DOHH2 (cell line): ENCODE measurements around the gene ZNF230.
A peak's percentile ranks its signal among the peaks of the same experiment; 100 is the strongest.

ENCODE experiments used
- H3F3A ChIP-seq: fragments of 200-600 bp; sonication (generic), shearing (Covaris generic); 2 replicates; pipeline ENCODE4 v1.6.0; 2016; ENCODE audit warnings: antibody characterized with exemption, mild to moderate bottlenecking; ENCODE audit not compliant: control insufficient read depth, insufficient read depth
- H3K27ac ChIP-seq: fragments of 200-600 bp; sonication (generic); 2 replicates; pipeline ENCODE4 v1.5.1; 2014; ENCODE audit warnings: low read depth, mild to moderate bottlenecking, low read length, moderate library complexity
- H3K27me3 ChIP-seq: fragments of 200-600 bp; sonication (generic); 2 replicates; pipeline ENCODE4 v1.6.1; 2014; ENCODE audit warnings: mild to moderate bottlenecking, low read length, mixed read lengths; ENCODE audit not compliant: control insufficient read depth
- H3K36me3 ChIP-seq: fragments of 200-600 bp; sonication (generic); 2 replicates; pipeline ENCODE4 v1.6.1; 2014; ENCODE audit warnings: mild to moderate bottlenecking, low read length, moderate library complexity, mixed read lengths; ENCODE audit not compliant: control insufficient read depth
- H3K4me1 ChIP-seq: fragments of 200-600 bp; sonication (generic); 2 replicates; pipeline ENCODE4 v1.6.1; 2014; ENCODE audit warnings: mild to moderate bottlenecking, low read length, mixed read lengths; ENCODE audit not compliant: control insufficient read depth
- H3K4me2 ChIP-seq: fragments of 200-600 bp; sonication (generic); 2 replicates; pipeline ENCODE4 v1.6.0; 2014; ENCODE audit warnings: mild to moderate bottlenecking, low read length, moderate library complexity
- H3K4me3 ChIP-seq: fragments of 200-600 bp; sonication (generic); 2 replicates; pipeline ENCODE4 v1.5.1; 2014; ENCODE audit warnings: mild to moderate bottlenecking, low read length, mixed read lengths
- H3K79me2 ChIP-seq: fragments of 200-600 bp; sonication (generic); 2 replicates; pipeline ENCODE4 v1.6.1; 2014; ENCODE audit warnings: mild to moderate bottlenecking, low read length, mixed read lengths; ENCODE audit not compliant: control insufficient read depth
- H3K9me2 ChIP-seq: fragments of 200-600 bp; sonication (generic); replicated peaks from 2 replicates; pipeline ENCODE4 v1.6.1; 2014; ENCODE audit warnings: mild to moderate bottlenecking, low read length, mixed read lengths; ENCODE audit not compliant: control insufficient read depth
- H3K9me3 ChIP-seq: fragments of 200-600 bp; sonication (generic); 2 replicates; pipeline ENCODE4 v1.6.1; 2014; ENCODE audit warnings: antibody characterized with exemption, low read length, mixed read lengths; ENCODE audit not compliant: control insufficient read depth, insufficient read depth
- H4K20me1 ChIP-seq: fragments of 200-600 bp; sonication (generic); 2 replicates; pipeline ENCODE4 v1.6.0; 2014; ENCODE audit warnings: low read depth, mild to moderate bottlenecking, antibody characterized with exemption, low read length, moderate library complexity; ENCODE audit not compliant: control insufficient read depth, insufficient read depth
- EZH2phosphoT487 ChIP-seq: fragments of 200-600 bp; sonication (generic); IDR thresholded peaks from 2 replicates; pipeline ENCODE4 v1.6.1; 2017; ENCODE audit warnings: borderline replicate concordance, mild to moderate bottlenecking, antibody characterized with exemption, low read length, moderate library complexity, mixed read lengths
- TF ChIP-seq, protein P1 (sequence below): fragments of 200-600 bp; sonication (generic); IDR thresholded peaks from one replicate; pipeline ENCODE4 v1.5.1; 2014; ENCODE audit warnings: antibody characterized with exemption, mild to moderate bottlenecking, low read depth, low read length; ENCODE audit not compliant: poor library complexity, severe bottlenecking

The ZNF230 gene

DNA sequence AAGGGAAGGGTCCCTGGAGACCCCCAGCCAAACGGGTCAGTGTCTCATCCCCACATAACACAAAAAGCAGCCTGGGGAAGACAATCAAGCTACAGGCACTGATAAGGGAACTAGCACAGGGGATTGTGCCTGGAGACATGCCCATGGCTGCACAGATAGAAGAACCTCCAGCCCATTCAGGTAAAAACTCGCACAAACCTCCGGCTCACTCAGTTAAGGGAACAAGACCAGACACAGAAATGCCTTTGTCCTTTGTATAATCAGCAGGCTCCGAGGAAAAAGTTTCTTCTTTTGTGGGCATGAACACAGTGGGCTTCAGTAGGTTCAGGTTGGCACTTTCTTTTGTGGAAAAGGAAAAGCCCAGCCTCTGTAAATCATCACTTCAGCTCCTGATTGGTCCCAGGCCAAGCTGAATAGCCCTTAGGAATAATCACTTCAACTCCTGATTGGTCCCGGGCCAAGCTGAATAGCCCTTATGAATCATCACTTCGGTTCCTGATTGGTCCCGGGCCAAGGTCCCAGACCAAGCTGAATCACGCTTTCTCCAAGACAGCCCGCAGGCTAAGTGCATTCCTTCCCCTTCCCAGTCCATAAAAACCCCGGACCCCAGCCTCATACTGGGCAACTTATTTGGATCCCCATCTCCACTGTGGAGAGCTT, 5.0 kb upstream of the ZNF230 start:
- TF ChIP-seq, protein P1, sequence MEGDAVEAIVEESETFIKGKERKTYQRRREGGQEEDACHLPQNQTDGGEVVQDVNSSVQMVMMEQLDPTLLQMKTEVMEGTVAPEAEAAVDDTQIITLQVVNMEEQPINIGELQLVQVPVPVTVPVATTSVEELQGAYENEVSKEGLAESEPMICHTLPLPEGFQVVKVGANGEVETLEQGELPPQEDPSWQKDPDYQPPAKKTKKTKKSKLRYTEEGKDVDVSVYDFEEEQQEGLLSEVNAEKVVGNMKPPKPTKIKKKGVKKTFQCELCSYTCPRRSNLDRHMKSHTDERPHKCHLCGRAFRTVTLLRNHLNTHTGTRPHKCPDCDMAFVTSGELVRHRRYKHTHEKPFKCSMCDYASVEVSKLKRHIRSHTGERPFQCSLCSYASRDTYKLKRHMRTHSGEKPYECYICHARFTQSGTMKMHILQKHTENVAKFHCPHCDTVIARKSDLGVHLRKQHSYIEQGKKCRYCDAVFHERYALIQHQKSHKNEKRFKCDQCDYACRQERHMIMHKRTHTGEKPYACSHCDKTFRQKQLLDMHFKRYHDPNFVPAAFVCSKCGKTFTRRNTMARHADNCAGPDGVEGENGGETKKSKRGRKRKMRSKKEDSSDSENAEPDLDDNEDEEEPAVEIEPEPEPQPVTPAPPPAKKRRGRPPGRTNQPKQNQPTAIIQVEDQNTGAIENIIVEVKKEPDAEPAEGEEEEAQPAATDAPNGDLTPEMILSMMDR: no peak
- TF ChIP-seq EZH2phosphoT487: no peak
- H3K27ac ChIP-seq: no peak overlapping the region
- no peaks in the 10 kb centered on the region for H3K79me2 ChIP-seq
- no peaks in the 10 kb centered on the region for H4K20me1 ChIP-seq
- no peak overlapping the region for H3K4me2 ChIP-seq
- H3K27me3 ChIP-seq: no peaks in the 10 kb centered on the region
- H3F3A ChIP-seq: no peaks in the 10 kb centered on the region
- H3K4me3 ChIP-seq: no peak overlapping the region
- H3K9me3 ChIP-seq: peaks cover 12% of the 10 kb centered on the region; the same call in 1 of the 2 replicates
- no peaks in the 10 kb centered on the region for H3K9me2 ChIP-seq
- H3K4me1 ChIP-seq: peaks cover 7% of the 10 kb centered on the region
- H3K36me3 ChIP-seq: no peaks in the 10 kb centered on the region; the same call in 1 of the 2 replicates

- H3F3A ChIP-seq: no peaks in the 10 kb centered on the region
- no peaks in the 10 kb centered on the region for H4K20me1 ChIP-seq
- H3K9me3 ChIP-seq: peaks cover 19% of the 10 kb centered on the region
- peaks cover 15% of the 10 kb centered on the region for H3K4me1 ChIP-seq
- peak overlapping the region; percentile 98 for H3K4me3 ChIP-seq
- H3K79me2 ChIP-seq: no peaks in the 10 kb centered on the region
- no peaks in the 10 kb centered on the region for H3K9me2 ChIP-seq
- H3K27ac ChIP-seq: no peak overlapping the region
- no peaks in the 10 kb centered on the region for H3K27me3 ChIP-seq
- peak overlapping the region; percentile 96 for H3K4me2 ChIP-seq
- TF ChIP-seq EZH2phosphoT487: no peak
- TF ChIP-seq, protein P1: no peak
- H3K36me3 ChIP-seq: no peaks in the 10 kb centered on the region; the same call in 1 of the 2 replicates
These were observed 568 bp upstream of the ZNF230 start for GRCh38 chr19:44002212-44002565.

DNA sequence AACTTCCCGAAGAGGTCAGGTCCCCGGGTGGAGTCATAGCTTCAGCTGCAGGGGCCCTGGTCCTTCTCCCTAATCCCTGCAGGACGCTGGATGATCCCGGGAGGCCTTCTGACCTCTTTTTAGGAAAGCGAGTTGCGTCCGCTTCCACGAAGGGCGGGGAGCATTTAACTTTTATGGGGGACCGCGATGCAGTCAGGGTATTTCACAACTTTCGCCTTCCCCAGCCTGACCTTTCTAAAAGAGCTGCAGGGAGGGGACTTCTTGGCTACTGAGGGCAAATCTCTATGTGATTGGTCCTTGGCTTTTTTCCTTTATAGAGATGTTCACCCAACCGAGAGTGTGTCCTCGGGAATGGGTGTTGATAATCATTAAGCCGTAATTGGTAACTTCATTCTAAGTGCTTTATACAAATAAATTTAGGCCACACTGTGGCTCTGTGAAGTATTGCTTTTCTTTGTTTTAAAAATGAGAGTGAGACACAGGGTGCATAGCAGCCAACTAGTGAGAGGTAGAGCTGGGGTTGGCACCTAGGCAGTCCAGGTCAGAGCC, 778 bp downstream of the ZNF230 start:
- Histone ChIP-seq H3K36me3 (peaks cover 3% of the 10 kb centered on the region), H3K9me2 (no peaks in the 10 kb centered on the region), H3K79me2 (no peaks in the 10 kb centered on the region), H4K20me1 (no peaks in the 10 kb centered on the region), H3K4me1 (peaks cover 15% of the 10 kb centered on the region), H3K4me2 (peak overlapping the region; percentile 96), H3K27ac (no peak overlapping the region), H3K27me3 (no peaks in the 10 kb centered on the region), H3K4me3 (peak overlapping the region; percentile 98), H3K9me3 (peaks cover 29% of the 10 kb centered on the region), H3F3A (no peaks in the 10 kb centered on the region)
- TF ChIP-seq, protein P1: no peak
- TF ChIP-seq EZH2phosphoT487: no peak
